Endodermal cell (in vitro differentiated cells): ENCODE results near the gene OPCML. TPM values are rescaled to one million over a fixed set of nuclear protein-coding genes. Genes with fewer than 3 reads are reported as not detected.

Source experiments
- DNase-seq: peaks from one replicate; pipeline ENCODE4 v3.0.0-alpha.2; 2017
- H3K27ac ChIP-seq: 2 replicates; pipeline ENCODE4 v1.5.1; 2013; ENCODE audit warnings: mild to moderate bottlenecking, low read depth, low read length, moderate library complexity
- H3K27me3 ChIP-seq: 2 replicates; pipeline ENCODE4 v1.6.1; 2013; ENCODE audit warnings: mild to moderate bottlenecking, low read length, moderate library complexity; ENCODE audit not compliant: insufficient read depth, control insufficient read depth, poor library complexity, severe bottlenecking
- H3K36me3 ChIP-seq: 2 replicates; pipeline ENCODE4 v1.7.0; 2013; ENCODE audit warnings: mild to moderate bottlenecking, low read length, moderate library complexity; ENCODE audit not compliant: control insufficient read depth, insufficient read depth
- H3K4me1 ChIP-seq: one replicate; pipeline ENCODE4 v1.7.0; 2013; ENCODE audit warnings: low read length; ENCODE audit not compliant: control insufficient read depth, insufficient read depth
- H3K4me3 ChIP-seq: 2 replicates; pipeline ENCODE4 v1.5.1; 2013; ENCODE audit warnings: mild to moderate bottlenecking, low read length, moderate library complexity
- H3K9ac ChIP-seq: 2 replicates; pipeline ENCODE4 v1.6.1; 2013; ENCODE audit warnings: mild to moderate bottlenecking, low read length, moderate library complexity; ENCODE audit not compliant: poor library complexity, severe bottlenecking; ENCODE audit errors: extremely low read depth
- H3K9me3 ChIP-seq: 2 replicates; pipeline ENCODE4 v1.6.1; 2013; ENCODE audit warnings: mild to moderate bottlenecking, low read length, moderate library complexity; ENCODE audit not compliant: control insufficient read depth
- H3K27ac Mint-ChIP-seq: 2 replicates; pipeline ENCODE4 v1.8.0; 2020; ENCODE audit warnings: mixed read lengths
- H3K27me3 Mint-ChIP-seq: 2 replicates; pipeline ENCODE4 v1.8.0; 2021; ENCODE audit warnings: mild to moderate bottlenecking, mixed read lengths; ENCODE audit not compliant: insufficient read depth
- H3K36me3 Mint-ChIP-seq: 2 replicates; pipeline ENCODE4 v1.8.0; 2020; ENCODE audit warnings: low read depth, mixed read lengths
- H3K4me1 Mint-ChIP-seq: 2 replicates; pipeline ENCODE4 v1.8.0; 2020; ENCODE audit warnings: mixed read lengths
- H3K4me3 Mint-ChIP-seq: 2 replicates; pipeline ENCODE4 v1.8.0; 2020; ENCODE audit warnings: mild to moderate bottlenecking, moderate library complexity, mixed read lengths
- H3K9me3 Mint-ChIP-seq: 2 replicates; pipeline ENCODE4 v1.8.0; 2020; ENCODE audit warnings: mild to moderate bottlenecking, mixed read lengths
- whole genome bisulfite sequencing, 2 experiments: methylation state at CpG; one replicate each; pipeline versions ENCODE4 v1.1.5 to v1.1.7; 2013; ENCODE audit warnings: missing lambda C conversion rate in 2 of 2, mixed read lengths in 1 of 2; ENCODE audit not compliant: insufficient coverage in 1 of 2, insufficient read length in 1 of 2; 5-methylcytosine and 5-hydroxymethylcytosine counted together
- total RNA-seq, 2 donors: library from RNA; stranded (reverse); fragmentation: NEBNext Ultra II Directional in 1 of 2; extraction: Animal tissue kit (Norgen Biotek cat#: 25700) in 1 of 2; gene quantifications; 2 replicates in 1 of 2; 3 replicates in 1 of 2; pipeline ENCODE4 v1.2.1, GENCODE V29; 2021
- TF ChIP-seq, protein P1 (sequence below): fragments of 200-600 bp; sonication (generic); conservative IDR thresholded peaks from 2 replicates; pipeline ENCODE4 v1.5.0; 2021; ENCODE audit warnings: antibody characterized with exemption, mild to moderate bottlenecking

Gene OPCML
- total RNA-seq, 2 donors from 2014 or later = 0.49 to 0.86 TPM

GRCh38 chr11:133258751-133259150 lies 273.6 kb downstream of the OPCML start:
- no peak overlapping the region for H3K4me3 ChIP-seq
- no peaks in the 10 kb centered on the region for H3K27me3 ChIP-seq
- TF ChIP-seq, protein P1, sequence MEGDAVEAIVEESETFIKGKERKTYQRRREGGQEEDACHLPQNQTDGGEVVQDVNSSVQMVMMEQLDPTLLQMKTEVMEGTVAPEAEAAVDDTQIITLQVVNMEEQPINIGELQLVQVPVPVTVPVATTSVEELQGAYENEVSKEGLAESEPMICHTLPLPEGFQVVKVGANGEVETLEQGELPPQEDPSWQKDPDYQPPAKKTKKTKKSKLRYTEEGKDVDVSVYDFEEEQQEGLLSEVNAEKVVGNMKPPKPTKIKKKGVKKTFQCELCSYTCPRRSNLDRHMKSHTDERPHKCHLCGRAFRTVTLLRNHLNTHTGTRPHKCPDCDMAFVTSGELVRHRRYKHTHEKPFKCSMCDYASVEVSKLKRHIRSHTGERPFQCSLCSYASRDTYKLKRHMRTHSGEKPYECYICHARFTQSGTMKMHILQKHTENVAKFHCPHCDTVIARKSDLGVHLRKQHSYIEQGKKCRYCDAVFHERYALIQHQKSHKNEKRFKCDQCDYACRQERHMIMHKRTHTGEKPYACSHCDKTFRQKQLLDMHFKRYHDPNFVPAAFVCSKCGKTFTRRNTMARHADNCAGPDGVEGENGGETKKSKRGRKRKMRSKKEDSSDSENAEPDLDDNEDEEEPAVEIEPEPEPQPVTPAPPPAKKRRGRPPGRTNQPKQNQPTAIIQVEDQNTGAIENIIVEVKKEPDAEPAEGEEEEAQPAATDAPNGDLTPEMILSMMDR = no peak
- no peaks in the 10 kb centered on the region for H3K9me3 Mint-ChIP-seq
- no peak overlapping the region for H3K27ac ChIP-seq
- H3K9me3 ChIP-seq = no peaks in the 10 kb centered on the region
- no peak overlapping the region for H3K9ac ChIP-seq
- no peak overlapping the region for H3K4me3 Mint-ChIP-seq
- H3K4me1 ChIP-seq = no peaks in the 10 kb centered on the region
- no peaks in the 10 kb centered on the region for H3K36me3 Mint-ChIP-seq
- 95 to 100% methylated on average over 1 to 2 of the region's 2 CpGs for WGBS, 2 experiments
- H3K27me3 Mint-ChIP-seq = no peaks in the 10 kb centered on the region
- DNase-seq = no peak
- H3K27ac Mint-ChIP-seq = no peak overlapping the region
- no peaks in the 10 kb centered on the region for H3K36me3 ChIP-seq
- no peaks in the 10 kb centered on the region for H3K4me1 Mint-ChIP-seq

- Histone ChIP-seq H3K4me3 (no peak overlapping the region), H3K36me3 (no peaks in the 10 kb centered on the region), H3K4me1 (no peaks in the 10 kb centered on the region), H3K27ac (no peak overlapping the region), H3K9me3 (no peaks in the 10 kb centered on the region), H3K27me3 (no peaks in the 10 kb centered on the region), H3K9ac (no peak overlapping the region)
- no peak for DNase-seq
- WGBS, 2 experiments = 67 to 75% methylated on average over 2 of the region's 3 CpGs
- Mint-ChIP-seq H3K9me3 (no peaks in the 10 kb centered on the region), H3K27me3 (no peaks in the 10 kb centered on the region), H3K27ac (no peak overlapping the region), H3K4me1 (no peaks in the 10 kb centered on the region), H3K4me3 (no peak overlapping the region), H3K36me3 (no peaks in the 10 kb centered on the region)
- TF ChIP-seq, protein P1 = no peak
Measured at GRCh38 chr11:133254601-133255000, 277.7 kb downstream of the OPCML start.

- no peaks in the 10 kb centered on the region for H3K27me3 Mint-ChIP-seq
- H3K9me3 ChIP-seq = no peaks in the 10 kb centered on the region
- TF ChIP-seq, protein P1 = no peak
- no peaks in the 10 kb centered on the region for H3K36me3 ChIP-seq
- H3K4me3 Mint-ChIP-seq = no peak overlapping the region
- no peak overlapping the region for H3K27ac Mint-ChIP-seq
- H3K27ac ChIP-seq = no peak overlapping the region
- H3K4me1 ChIP-seq = no peaks in the 10 kb centered on the region
- H3K4me1 Mint-ChIP-seq = no peaks in the 10 kb centered on the region
- peaks cover 2% of the 10 kb centered on the region for H3K36me3 Mint-ChIP-seq
- DNase-seq = no peak
- H3K9me3 Mint-ChIP-seq = peaks cover 2% of the 10 kb centered on the region
- H3K27me3 ChIP-seq = no peaks in the 10 kb centered on the region
- WGBS, 2 experiments = 95 to 100% methylated on average over 1 to 3 of the region's 3 CpGs
- H3K9ac ChIP-seq = no peak overlapping the region
- no peak overlapping the region for H3K4me3 ChIP-seq
Measured at GRCh38 chr11:133253570-133253969, 278.7 kb downstream of the OPCML start.
